HG03378 (cell line): ENCODE data around the gene POLD2.
"Not testable (repeated sequence)": the region's sequence is repeated elsewhere in the genome, so short reads cannot be mapped to it uniquely, and the experiment has no call there.

Experiments used
- ATAC-seq: cut with Tn5 transposase; IDR thresholded peaks from one replicate; pipeline ENCODE4 v1.9.1; 2021; ENCODE audit warnings: mild to moderate bottlenecking, moderate library complexity; ENCODE audit not compliant: unreplicated experiment

The POLD2 gene

DNA sequence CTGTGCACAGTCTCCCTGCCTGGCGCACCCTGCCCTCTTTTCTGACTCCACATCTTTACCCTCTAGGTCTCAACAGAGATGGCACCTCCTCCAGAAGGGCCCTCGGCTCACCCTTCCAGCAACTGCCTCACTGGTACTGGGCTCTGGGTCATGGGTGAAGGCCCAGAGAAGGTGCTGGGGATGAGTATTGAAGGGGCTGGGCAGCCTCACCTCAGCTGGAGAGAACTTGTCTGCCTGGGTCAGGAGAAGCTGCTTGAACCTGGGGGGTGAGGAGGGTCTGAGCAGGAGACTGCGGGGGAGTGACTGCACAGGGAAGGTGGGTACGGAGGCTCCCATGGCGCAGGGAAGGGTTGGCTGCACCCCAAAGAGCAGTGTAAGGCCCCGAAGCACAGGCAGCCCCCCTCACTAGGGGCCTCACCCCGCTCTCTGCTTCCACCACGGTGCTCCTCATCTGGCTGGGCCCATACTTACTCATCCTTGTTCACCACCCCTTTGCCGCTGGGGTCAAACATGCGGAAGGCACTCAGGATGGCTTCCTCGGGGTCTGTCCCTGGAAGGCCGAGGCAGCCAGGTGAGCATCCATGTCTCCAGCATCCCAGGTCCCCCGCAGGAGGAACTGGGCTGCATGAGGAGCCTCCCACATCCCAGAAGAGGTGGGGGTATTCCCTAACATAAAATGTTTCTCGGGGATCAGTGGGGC lies 16.1 kb upstream of the POLD2 start:
- ATAC-seq, result no peak

DNA sequence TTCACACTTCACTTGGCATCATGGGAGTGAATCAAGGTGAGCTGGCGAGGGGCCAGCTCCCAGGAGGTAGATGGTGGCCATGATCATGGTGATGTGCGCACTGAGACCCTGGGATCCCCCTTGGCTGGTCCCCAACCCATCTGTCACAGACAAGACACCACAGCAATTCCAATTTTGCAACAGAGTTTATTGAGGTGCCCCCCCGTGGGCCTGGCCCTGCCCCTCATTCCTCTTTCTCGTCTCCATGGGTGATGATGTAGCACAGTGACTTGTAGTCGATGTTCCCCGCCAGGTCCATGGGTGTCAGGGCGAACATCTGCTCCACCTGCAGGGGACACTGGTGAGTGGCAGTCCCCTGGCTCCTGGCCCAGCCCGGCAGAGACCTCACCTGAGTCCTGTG lies 15.3 kb upstream of the POLD2 start:
- ATAC-seq, result no peak

GRCh38 chr7:44136731-44137130 lies 13.4 kb upstream of the POLD2 start:
- ATAC-seq, result no peak

DNA sequence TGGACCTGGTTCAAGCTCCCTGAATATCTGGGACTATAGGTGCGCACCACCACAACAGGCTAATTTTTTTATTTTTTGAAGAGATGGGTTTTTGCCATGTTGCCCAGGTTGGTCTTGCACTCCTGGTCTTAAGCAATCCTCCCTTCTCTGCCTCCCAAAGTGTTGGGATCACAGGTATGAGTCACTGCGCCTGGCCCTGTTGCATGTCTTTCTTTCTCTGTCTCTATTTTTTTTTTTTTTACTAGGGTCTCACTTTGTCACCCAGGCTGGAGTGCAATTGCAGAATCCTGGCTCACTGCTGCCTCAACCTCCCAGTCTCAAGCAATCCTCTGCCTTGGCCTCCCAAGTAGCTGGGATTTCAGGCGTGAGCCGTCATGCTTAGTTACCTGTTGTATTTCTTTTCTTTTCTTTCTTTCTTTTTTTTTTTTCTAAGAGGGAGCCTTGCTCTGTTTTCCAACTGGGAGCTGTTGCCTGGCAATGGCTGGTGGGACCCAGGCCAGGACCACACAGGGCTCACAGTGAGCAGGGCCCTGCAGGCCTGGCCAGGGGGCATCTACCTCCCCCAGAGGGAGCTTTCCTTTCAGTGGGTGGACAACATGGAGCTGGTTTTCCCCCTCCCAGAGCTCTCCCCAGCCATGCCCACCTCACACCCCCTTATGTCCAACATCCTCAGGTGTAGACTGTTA lies 11.7 kb upstream of the POLD2 start:
- no peak for ATAC-seq

GRCh38 chr7:44133295-44133694 lies 9.9 kb upstream of the POLD2 start:
- no peak for ATAC-seq

DNA sequence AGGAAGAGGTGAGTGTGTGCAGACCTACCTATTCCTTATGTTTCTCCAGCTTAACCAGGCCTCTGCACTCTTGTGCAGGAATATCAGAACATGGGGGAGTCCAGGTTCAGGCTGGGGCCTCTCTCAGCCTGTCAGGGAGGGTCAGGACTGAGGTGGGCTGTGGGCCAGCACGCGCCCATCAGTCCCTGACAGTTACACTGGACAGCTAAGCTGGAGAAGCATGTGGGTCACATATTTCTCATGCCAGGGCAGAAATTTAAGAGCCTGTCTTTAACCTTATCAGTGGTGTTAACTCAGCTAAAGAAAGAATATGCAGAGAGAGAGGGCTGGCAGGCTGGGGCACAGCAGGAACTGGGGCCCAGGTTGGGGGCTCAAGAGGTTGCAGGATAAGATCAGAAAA lies 8.7 kb upstream of the POLD2 start:
- ATAC-seq, result no peak

DNA sequence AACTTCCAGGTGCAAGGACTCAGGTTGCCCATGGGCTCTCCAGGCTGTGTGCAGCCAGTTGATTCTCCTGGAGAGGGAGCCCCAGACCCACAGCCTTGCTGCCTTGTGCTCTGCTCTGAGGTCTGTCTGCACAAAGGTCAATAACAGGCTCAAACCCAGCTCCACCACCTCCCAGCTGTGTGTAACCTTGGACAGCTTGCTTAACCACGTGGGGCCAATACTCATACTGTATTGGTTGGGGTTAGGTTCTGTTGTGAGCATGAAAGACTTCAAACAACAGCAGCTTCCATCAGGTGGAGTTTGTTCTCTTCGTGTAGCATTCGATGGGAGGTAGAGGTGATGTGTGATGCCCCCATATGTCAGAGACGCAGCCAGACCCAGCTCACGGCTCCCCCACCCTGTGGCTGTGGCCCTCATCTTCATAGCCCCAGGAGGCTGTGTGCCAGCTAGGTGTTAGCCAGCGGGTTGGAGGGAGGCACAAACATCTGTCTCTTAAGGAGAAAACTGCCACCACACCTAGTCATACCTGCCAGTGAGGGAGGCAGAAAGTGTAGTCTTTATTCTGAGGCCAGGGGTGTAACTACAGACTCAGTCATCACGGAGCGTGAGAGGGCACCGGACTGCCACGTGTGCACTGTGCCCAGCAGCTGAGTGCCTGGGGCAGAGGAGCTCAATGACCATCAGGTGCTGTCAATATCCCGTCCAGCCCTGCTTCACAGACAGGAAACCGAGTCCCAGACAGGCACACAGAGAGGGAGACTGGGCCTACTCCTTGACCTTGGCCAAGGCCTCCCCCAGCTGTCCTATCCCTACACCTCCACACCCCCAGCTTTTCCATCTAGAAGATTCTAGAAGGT lies 8.1 kb upstream of the POLD2 start:
- ATAC-seq, result no peak

- ATAC-seq, result no peak
Measured at GRCh38 chr7:44128721-44129582, 5.6 kb upstream of the POLD2 start.

- no peak for ATAC-seq
Measured at GRCh38 chr7:44127161-44127560, 3.8 kb upstream of the POLD2 start.

- ATAC-seq, result not testable (repeated sequence)
Measured at GRCh38 chr7:44126574-44126973, 3.2 kb upstream of the POLD2 start.

- no peak for ATAC-seq
Measured at GRCh38 chr7:44124822-44125202, 1.5 kb upstream of the POLD2 start.

- no peak for ATAC-seq
Measured at GRCh38 chr7:44122529-44122928, 819 bp downstream of the POLD2 start.

GRCh38 chr7:44121761-44122420 lies 1.5 kb downstream of the POLD2 start:
- ATAC-seq, result no peak

DNA sequence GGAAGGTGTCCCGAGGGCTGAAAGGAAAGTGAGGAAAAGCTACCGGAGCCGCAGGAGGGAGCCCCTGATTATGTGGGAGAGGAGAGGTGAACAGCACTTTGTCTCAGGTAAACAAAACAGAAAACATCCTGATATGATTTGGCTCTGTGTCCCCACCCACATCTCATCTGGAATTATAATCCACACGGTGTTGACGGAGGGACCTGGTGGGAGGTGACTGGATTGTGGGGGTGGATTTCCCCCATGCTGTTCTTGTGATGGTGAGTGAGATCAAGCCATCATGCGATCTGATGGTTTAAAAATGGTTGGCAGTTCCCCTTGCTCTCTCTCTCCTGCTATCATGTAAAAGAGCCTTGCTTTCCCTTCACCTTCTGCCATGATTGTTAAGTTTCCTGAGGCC lies 3.0 kb downstream of the POLD2 start:
- ATAC-seq, result no peak

GRCh38 chr7:44119829-44120380 lies 3.4 kb downstream of the POLD2 start:
- ATAC-seq, result no peak

- no peak for ATAC-seq
Measured at GRCh38 chr7:44117801-44118429, 5.4 kb downstream of the POLD2 start.

DNA sequence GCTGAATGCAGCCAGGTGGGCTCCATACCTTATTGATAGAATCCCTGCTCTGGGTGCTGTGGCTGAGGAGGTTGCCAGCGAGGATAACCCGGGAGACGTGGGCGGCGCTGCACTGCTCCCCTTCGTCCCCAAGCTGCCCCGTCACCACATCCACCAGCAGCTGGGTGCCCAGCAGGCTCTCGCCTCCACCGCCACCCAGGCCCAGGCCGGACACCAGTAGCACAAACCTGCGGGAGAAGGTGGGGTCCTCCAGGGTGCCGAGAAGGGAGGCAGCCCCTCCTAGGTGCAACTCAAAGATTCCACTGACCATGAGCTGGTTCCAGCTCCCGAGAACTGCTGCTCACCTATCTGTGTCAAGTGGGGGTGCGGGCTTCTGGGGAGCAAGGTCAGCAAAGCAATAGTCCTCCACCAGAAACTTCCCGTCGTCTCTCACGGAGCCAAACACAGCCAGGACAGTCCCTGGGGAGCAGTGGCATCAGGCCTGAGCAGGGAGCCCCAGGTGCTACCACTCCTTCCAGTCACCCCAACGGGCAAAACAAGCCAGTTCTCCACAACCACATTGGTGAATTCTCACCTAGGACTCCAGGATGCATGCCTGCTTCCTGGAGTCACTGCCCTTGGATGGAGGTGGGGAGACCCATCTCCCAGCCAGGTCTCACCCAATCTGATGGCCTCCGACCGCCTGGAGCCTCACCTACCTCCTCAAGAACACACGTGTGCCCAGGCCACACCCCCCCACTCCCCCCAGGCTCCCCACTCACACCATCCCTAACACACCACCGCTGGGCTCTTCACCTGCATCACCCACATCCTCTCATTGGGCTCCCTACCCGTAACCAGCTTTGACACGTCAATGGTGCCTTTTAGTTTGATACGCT lies 6.3 kb downstream of the POLD2 start:
- ATAC-seq, result no peak

DNA sequence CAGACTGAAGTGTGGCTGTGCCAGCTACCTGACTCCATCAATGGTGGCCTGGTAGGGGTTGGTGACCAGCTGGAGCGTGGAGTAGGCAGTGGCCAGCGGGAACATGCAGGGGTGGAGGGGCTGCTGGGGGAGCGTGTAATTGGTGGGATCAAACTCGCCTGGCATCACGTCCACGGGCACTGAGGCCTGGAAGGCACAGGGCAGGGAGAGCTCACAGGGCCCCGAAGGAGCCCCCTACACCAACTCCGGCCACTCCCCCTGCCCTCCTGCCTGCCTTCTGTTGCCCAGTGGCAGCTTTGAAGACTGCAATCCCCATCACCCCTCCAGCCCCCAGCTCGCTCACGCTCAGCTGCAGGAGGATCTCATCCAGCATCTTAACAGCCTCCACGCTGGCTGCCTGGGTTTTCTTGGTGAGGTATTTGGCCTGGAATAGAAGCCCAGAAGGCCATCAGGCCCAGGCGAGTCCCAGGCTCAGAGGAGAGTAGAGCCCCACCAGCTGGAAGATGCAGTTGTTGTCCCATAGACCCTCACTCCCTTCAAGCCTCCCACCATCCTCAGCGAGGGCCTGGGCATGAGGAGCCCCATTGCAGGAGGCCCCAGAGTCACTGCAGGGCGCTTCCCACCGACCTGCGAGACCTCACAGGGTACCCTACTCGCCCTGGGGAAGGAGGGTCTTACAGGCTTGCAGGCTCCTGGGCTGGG lies 7.1 kb downstream of the POLD2 start:
- no peak for ATAC-seq
